GM12892 (cell line): ENCODE results near the gene SLC35F4.

Experiments used
- POLR2A ChIP-seq: IDR thresholded peaks from 2 replicates; pipeline ENCODE4 v1.6.1; 2011; ENCODE audit warnings: low read depth, low read length, control low read depth
- POLR2AphosphoS5 ChIP-seq: IDR thresholded peaks from 2 replicates; pipeline ENCODE4 v1.6.1; 2011; ENCODE audit warnings: low read depth, low read length, control low read depth
- TAF1 ChIP-seq: IDR thresholded peaks from 2 replicates; pipeline ENCODE4 v1.6.1; 2011; ENCODE audit warnings: low read depth, mild to moderate bottlenecking, control low read depth, low read length, borderline replicate concordance

GRCh38 chr14:57611555-57612075 is 254.3 kb downstream of the SLC35F4 start:
- TF ChIP-seq POLR2A, result no peak
- TF ChIP-seq POLR2AphosphoS5, result no peak
- TF ChIP-seq TAF1, result no peak
